Ovary (tissue), 9 donors: ENCODE measurements around the gene SPHK1. TPM values are rescaled to one million over a fixed set of nuclear protein-coding genes. Genes with fewer than 3 reads are reported as not detected.

Experiments used
- DNase-seq, 5 donors: peaks; one replicate each; pipeline ENCODE4 v3.0.0-alpha.2; 2019 to 2020
- H3K27ac ChIP-seq, 2 donors: fragments of 200-600 bp; one replicate each; pipeline versions ENCODE4 v1.5.1 to v1.8.0; 2019 to 2022
- H3K27me3 ChIP-seq: fragments of 200-600 bp; one replicate; pipeline ENCODE4 v1.8.0; 2022
- H3K36me3 ChIP-seq: fragments of 200-600 bp; sonication (generic); one replicate; pipeline ENCODE4 v1.5.1; 2019
- H3K4me1 ChIP-seq: one replicate; pipeline ENCODE4 v1.8.1; 2013; ENCODE audit warnings: mild to moderate bottlenecking, moderate library complexity; ENCODE audit not compliant: insufficient read depth
- H3K4me3 ChIP-seq: fragments of 200-600 bp; sonication (generic); one replicate; pipeline ENCODE4 v1.5.1; 2017
- H3K9me3 ChIP-seq, 2 donors: fragments of 200-600 bp in 1 of 2; sonication (generic) in 1 of 2; one replicate each; pipeline versions ENCODE4 v1.5.1 to v1.8.1; 2013 to 2019; ENCODE audit warnings: mild to moderate bottlenecking in 1 of 2, moderate library complexity in 1 of 2
- CTCF ChIP-seq, 3 donors: fragments of 450-650 bp in 2 of 3; fragments of 200-600 bp in 1 of 3; IDR thresholded peaks; one replicate each; pipeline versions ENCODE4 v1.5.1 to v1.8.0; 2016 to 2022; ENCODE audit warnings: antibody characterized with exemption in 3 of 3, mild to moderate bottlenecking in 1 of 3
- EP300 ChIP-seq: sonication (generic); formaldehyde crosslinking; IDR thresholded peaks from one replicate; pipeline ENCODE4 v1.6.1; 2017; ENCODE audit warnings: antibody characterized with exemption
- POLR2A ChIP-seq: fragments of 450-650 bp; IDR thresholded peaks from one replicate; pipeline ENCODE4 v1.6.1; 2017; ENCODE audit warnings: antibody characterized with exemption, mild to moderate bottlenecking, moderate library complexity
- WGBS, 3 donors: extraction: QIAGEN DNeasy Blood & Tissue Kit in 1 of 3; methylation state at CpG; one replicate each; pipeline versions ENCODE4 v1.1.5 to v1.1.7; 2013 to 2017; 5-methylcytosine and 5-hydroxymethylcytosine counted together
- intact Hi-C, 4 donors: fragments of 100-400 bp; cut with DNase I; formaldehyde crosslinking; loops; one replicate each; pipeline versions ENCODE4 v1.11.0 to v1.15.1; 2022 to 2023
- polyA plus RNA-seq, 2 donors: library from polyadenylated mRNA; stranded (reverse); fragments of 200-250 nt in 1 of 2; fragments of 350-450 nt in 1 of 2; fragmentation: Illumina TruSeq in 1 of 2; extraction: RNeasy Lipid Tissue Mini Kit (QIAGEN cat#74804) in 1 of 2; gene quantifications; one replicate each; pipeline ENCODE4 v1.2.3, GENCODE V29; 2013 to 2014
- total RNA-seq, 7 donors: library from RNA; depleted of rRNA in 2 of 7; stranded (reverse); fragments of >200 nt in 2 of 7; fragmentation: NEBNext Ultra II Directional in 3 of 7; extraction: Animal tissue kit (Norgen Biotek cat#: 25700) in 3 of 7; gene quantifications; one replicate each; pipeline versions ENCODE4 v1.1.0 to v1.2.4, GENCODE V29; 2016 to 2023
- donor health status: DM: no; HTN: no; CAD: no; lungs with moderate emphysema.
- donor health status: DM: no; HTN: no; CAD: no.
- donor health status: Bipolar disorder and iron deficiency.
- donor health status: DM: yes; HTN: yes; CAD: no.
- donor health status: DM: no; HTN: no; CAD: no.
- donor health status: DM: yes; HTN: yes; CAD: no.

SPHK1 gene
- total and polyA plus RNA-seq, 9 donors = 0.80 to 9.2 (median 3.7) TPM

GRCh38 chr17:76419576-76420260 is 35.3 kb downstream of the SPHK1 start:
- no peak overlapping the region for H3K4me3 ChIP-seq
- intact Hi-C loops = no loop called here
- no peaks in the 10 kb centered on the region for H3K36me3 ChIP-seq
- peak overlapping the region in 1 of 2 donors; percentile 0 for H3K27ac ChIP-seq
- peaks cover 22% of the 10 kb centered on the region for H3K4me1 ChIP-seq
- TF ChIP-seq EP300 (no peak), POLR2A (no peak), CTCF (IDR thresholded peaks at IDR 0.05) (no peak)
- WGBS, 3 donors = 43 to 60% (median 48%) methylated on average over 17 of the region's 17 CpGs
- H3K9me3 ChIP-seq = no peaks in the 10 kb centered on the region
- no peaks in the 10 kb centered on the region for H3K27me3 ChIP-seq
- peak in 1 of 5 donors; percentile 38 for DNase-seq

- H3K36me3 ChIP-seq = no peaks in the 10 kb centered on the region
- H3K4me3 ChIP-seq = no peak overlapping the region
- H3K9me3 ChIP-seq = no peaks in the 10 kb centered on the region
- WGBS, 3 donors = 29 to 32% (median 29%) methylated on average over 10 of the region's 10 CpGs
- no peak for TF ChIP-seq POLR2A
- no peak for TF ChIP-seq EP300
- no peak for TF ChIP-seq CTCF (IDR thresholded peaks at IDR 0.05)
- intact Hi-C loops = no loop called here
- DNase-seq = no peak
- H3K4me1 ChIP-seq = peaks cover 22% of the 10 kb centered on the region
- H3K27me3 ChIP-seq = no peaks in the 10 kb centered on the region
- H3K27ac ChIP-seq = peak overlapping the region in 1 of 2 donors; percentile 0
Observed at GRCh38 chr17:76420356-76421043, 36.1 kb downstream of the SPHK1 start.

- peaks cover 22% of the 10 kb centered on the region for H3K4me1 ChIP-seq
- 58 to 59% (median 59%) methylated on average over 7 of the region's 7 CpGs for WGBS, 3 donors
- H3K36me3 ChIP-seq = no peaks in the 10 kb centered on the region
- no peaks in the 10 kb centered on the region for H3K9me3 ChIP-seq
- no peak for TF ChIP-seq POLR2A
- DNase-seq = no peak
- no peak overlapping the region for H3K27ac ChIP-seq
- H3K4me3 ChIP-seq = no peak overlapping the region
- no peaks in the 10 kb centered on the region for H3K27me3 ChIP-seq
- intact Hi-C loops = no loop called here
Observed at GRCh38 chr17:76421044-76421407, 36.6 kb downstream of the SPHK1 start.

- no peak overlapping the region for H3K4me3 ChIP-seq
- no peaks in the 10 kb centered on the region for H3K36me3 ChIP-seq
- H3K9me3 ChIP-seq = no peaks in the 10 kb centered on the region
- intact Hi-C loops = no loop called here
- TF ChIP-seq EP300 = no peak
- TF ChIP-seq POLR2A = no peak
- no peak for TF ChIP-seq CTCF (IDR thresholded peaks at IDR 0.05)
- H3K27ac ChIP-seq = no peak overlapping the region
- 95 to 97% (median 96%) methylated on average over 8 of the region's 8 CpGs for whole genome bisulfite sequencing, 3 donors
- H3K4me1 ChIP-seq = peaks cover 20% of the 10 kb centered on the region
- no peaks in the 10 kb centered on the region for H3K27me3 ChIP-seq
- no peak for DNase-seq
Observed at GRCh38 chr17:76422406-76422805, 38.0 kb downstream of the SPHK1 start.

- no peak for TF ChIP-seq CTCF (IDR thresholded peaks at IDR 0.05)
- Histone ChIP-seq H3K27me3 (no peaks in the 10 kb centered on the region), H3K36me3 (no peaks in the 10 kb centered on the region), H3K9me3 (no peaks in the 10 kb centered on the region), H3K4me3 (no peak overlapping the region), H3K4me1 (peaks cover 18% of the 10 kb centered on the region), H3K27ac (no peak overlapping the region)
- intact Hi-C loops = no loop called here
- WGBS, 3 donors = 94 to 96% (median 96%) methylated on average over 6 of the region's 6 CpGs
- no peak for DNase-seq
Observed at GRCh38 chr17:76422860-76423259, 38.5 kb downstream of the SPHK1 start.
